HG03442 (cell line): Measurements from ENCODE around the gene OPCML.

Source experiments
- ATAC-seq: cut with Tn5 transposase; IDR thresholded peaks from one replicate; pipeline ENCODE4 v1.9.1; 2021; ENCODE audit warnings: mild to moderate bottlenecking, moderate library complexity; ENCODE audit not compliant: unreplicated experiment

Gene OPCML

GRCh38 chr11:132777067-132777975 is 755.0 kb downstream of the OPCML start:
- no peak for ATAC-seq

- ATAC-seq: no peak
Measured at GRCh38 chr11:132773751-132774150, 758.5 kb downstream of the OPCML start.

- ATAC-seq: no peak
Measured at GRCh38 chr11:132772703-132773545, 759.4 kb downstream of the OPCML start.

- ATAC-seq: no peak
Measured at GRCh38 chr11:132771746-132772145, 760.6 kb downstream of the OPCML start.

- ATAC-seq: no peak
Measured at GRCh38 chr11:132770829-132771530, 761.3 kb downstream of the OPCML start.

GRCh38 chr11:132763503-132763902 is 768.8 kb downstream of the OPCML start:
- ATAC-seq: no peak

GRCh38 chr11:132755934-132756333 is 776.4 kb downstream of the OPCML start:
- no peak for ATAC-seq

- ATAC-seq: no peak
Measured at GRCh38 chr11:132751516-132752250, 780.6 kb downstream of the OPCML start.

GRCh38 chr11:132746305-132746704 is 786.0 kb downstream of the OPCML start:
- ATAC-seq: no peak

GRCh38 chr11:132745306-132745705 is 787.0 kb downstream of the OPCML start:
- no peak for ATAC-seq

GRCh38 chr11:132744771-132745170 is 787.5 kb downstream of the OPCML start:
- no peak for ATAC-seq

GRCh38 chr11:132743601-132744000 is 788.7 kb downstream of the OPCML start:
- ATAC-seq: no peak

GRCh38 chr11:132742929-132743328 is 789.4 kb downstream of the OPCML start:
- no peak for ATAC-seq

GRCh38 chr11:132734217-132734616 is 798.1 kb downstream of the OPCML start:
- ATAC-seq: no peak

- ATAC-seq: no peak
Measured at GRCh38 chr11:132728026-132728425, 804.3 kb downstream of the OPCML start.

GRCh38 chr11:132721526-132721925 is 810.8 kb downstream of the OPCML start:
- no peak for ATAC-seq

- ATAC-seq: no peak
Measured at GRCh38 chr11:132719684-132720083, 812.6 kb downstream of the OPCML start.

- no peak for ATAC-seq
Measured at GRCh38 chr11:132718711-132719671, 813.3 kb downstream of the OPCML start.

GRCh38 chr11:132717824-132718223 is 814.5 kb downstream of the OPCML start:
- no peak for ATAC-seq
